A673 (cell line): ENCODE measurements around the gene ITPKB.

Source experiments
- EZH2 ChIP-seq: fragments of 200-600 bp; sonication (generic); IDR thresholded peaks from 2 replicates; pipeline ENCODE4 v1.6.1; 2017; ENCODE audit warnings: borderline replicate concordance, low read depth, mild to moderate bottlenecking, mixed read lengths, antibody characterized with exemption, low read length; ENCODE audit not compliant: poor library complexity, severe bottlenecking
- TF ChIP-seq, protein P1 (sequence below): fragments of 300-800, 200-600 bp; sonication (generic); conservative IDR thresholded peaks from 2 replicates; pipeline ENCODE4 v1.5.1; 2017; ENCODE audit warnings: low read depth, mild to moderate bottlenecking, antibody characterized with exemption, low read length, moderate library complexity, mixed read lengths

DNA sequence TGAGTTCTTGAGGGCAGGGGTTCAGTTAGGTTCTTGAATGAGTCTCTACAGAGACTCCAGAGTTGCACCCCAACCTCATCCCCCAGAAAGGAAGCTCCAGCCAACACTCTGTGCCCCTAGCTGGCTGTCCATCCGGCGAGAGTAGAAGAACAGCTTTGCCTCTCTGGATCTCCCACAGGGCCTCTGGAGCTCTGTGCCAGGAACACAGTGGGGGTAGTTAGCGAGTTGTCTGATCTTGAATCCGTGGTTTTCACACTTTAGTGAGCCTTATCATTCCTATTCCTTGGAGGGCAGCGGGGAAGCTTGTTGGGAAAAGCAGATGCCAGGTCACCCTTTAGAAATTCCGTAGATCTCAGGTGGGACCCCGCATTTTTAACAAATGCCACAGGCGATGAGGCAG is 145.5 kb downstream of the ITPKB start:
- TF ChIP-seq, protein P1, sequence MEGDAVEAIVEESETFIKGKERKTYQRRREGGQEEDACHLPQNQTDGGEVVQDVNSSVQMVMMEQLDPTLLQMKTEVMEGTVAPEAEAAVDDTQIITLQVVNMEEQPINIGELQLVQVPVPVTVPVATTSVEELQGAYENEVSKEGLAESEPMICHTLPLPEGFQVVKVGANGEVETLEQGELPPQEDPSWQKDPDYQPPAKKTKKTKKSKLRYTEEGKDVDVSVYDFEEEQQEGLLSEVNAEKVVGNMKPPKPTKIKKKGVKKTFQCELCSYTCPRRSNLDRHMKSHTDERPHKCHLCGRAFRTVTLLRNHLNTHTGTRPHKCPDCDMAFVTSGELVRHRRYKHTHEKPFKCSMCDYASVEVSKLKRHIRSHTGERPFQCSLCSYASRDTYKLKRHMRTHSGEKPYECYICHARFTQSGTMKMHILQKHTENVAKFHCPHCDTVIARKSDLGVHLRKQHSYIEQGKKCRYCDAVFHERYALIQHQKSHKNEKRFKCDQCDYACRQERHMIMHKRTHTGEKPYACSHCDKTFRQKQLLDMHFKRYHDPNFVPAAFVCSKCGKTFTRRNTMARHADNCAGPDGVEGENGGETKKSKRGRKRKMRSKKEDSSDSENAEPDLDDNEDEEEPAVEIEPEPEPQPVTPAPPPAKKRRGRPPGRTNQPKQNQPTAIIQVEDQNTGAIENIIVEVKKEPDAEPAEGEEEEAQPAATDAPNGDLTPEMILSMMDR: no peak
- TF ChIP-seq EZH2: no peak
